VCaP (cell line): ENCODE measurements around the gene EYA2.
"Not testable (repeated sequence)": the region's sequence is repeated elsewhere in the genome, so short reads cannot be mapped to it uniquely, and the experiment has no call there.

Source experiments
- H3K27ac ChIP-seq: fragments of 450-650 bp; 2 replicates; pipeline ENCODE4 v1.5.1; 2017
- CTCF ChIP-seq: fragments of 450-650 bp; conservative IDR thresholded peaks from 2 replicates; pipeline ENCODE4 v1.5.1; 2017; ENCODE audit warnings: mild to moderate bottlenecking, moderate library complexity

Gene EYA2

DNA sequence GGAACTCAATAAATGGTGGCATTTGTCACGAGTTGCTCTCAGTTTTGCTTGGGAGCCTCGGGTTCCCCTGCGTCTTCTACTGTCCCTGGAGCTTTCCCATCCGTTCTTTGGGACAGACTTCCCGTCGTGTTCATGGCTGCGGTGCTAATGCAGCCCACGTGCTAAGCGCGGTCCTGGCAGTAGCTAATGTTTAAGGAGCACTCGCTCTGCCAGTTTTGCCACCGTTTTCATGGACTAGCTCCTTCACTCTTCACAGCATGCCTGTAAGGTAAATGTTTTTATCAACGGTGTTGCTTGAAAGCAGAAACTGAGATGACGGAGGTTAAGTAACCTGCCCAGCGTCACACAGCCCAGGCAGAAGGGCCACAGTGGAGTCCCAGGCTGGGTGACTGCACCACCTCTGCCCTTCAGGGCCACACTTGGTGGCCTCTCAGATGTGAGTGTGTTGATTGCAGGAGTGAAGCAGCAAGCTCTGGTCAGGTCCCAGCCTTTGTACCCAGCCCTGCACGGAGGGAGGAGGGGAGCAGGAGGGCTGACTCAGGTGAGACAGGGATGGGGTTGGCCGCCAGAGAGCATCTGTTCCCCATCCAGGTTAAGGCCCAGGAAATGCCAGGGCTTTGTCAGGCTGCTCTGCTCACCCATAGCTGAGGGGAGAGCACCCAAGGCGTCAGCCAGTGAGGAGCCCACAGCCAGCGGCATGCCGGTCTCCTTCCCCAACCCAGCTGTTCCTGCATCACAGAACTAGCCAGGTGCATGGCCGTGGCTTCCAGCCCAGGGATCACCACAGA, 280.0 kb downstream of the EYA2 start:
- no peak overlapping the region for H3K27ac ChIP-seq
- no peak for TF ChIP-seq CTCF

DNA sequence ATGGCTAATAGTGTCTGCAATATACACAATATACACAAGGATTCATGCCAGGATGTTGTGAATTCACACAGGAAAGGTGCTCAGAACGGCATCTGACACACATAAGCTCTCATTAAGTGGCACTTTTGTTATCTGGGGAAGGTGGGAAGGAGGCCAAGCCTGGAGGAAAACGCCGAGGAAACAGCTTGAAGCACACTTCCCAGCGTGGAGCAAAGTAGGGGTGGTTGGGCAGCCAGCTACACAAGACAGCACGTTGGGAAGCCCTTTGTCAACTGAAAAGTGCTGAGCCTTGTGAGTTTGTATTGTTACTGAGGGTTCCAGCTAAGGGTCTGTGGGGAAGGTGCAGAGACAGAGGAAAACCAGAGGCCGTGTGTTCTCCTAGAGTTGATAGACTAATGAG, 280.9 kb downstream of the EYA2 start:
- TF ChIP-seq CTCF: no peak
- no peak overlapping the region for H3K27ac ChIP-seq

- not testable (repeated sequence) for H3K27ac ChIP-seq
Observed at GRCh38 chr20:47176217-47176616, 281.6 kb downstream of the EYA2 start.

- no peak for TF ChIP-seq CTCF
Observed at GRCh38 chr20:47178277-47178676, 283.6 kb downstream of the EYA2 start.

DNA sequence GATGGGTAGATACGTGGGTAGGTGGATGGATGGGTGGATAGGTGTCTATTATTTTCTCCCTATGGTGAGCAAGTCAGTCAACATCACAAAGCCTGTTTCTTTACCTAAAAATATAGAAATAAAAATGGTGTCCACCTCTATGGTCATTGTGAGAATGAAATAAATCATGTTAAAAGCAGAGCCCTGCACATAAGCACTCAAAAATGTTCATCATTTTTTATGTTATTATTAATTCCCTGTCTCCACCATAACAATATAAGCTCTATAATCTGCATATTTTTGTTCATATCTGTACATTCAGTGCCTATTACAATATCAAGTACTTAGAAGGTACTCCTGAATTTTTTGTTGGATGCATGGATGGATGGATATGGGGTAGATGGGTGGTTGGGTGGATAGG, 284.2 kb downstream of the EYA2 start:
- H3K27ac ChIP-seq: no peak overlapping the region
- no peak for TF ChIP-seq CTCF

More at GRCh38 chr20:47178277-47178676, 283.6 kb downstream of the EYA2 start:
- H3K27ac ChIP-seq: no peak overlapping the region

- no peak overlapping the region for H3K27ac ChIP-seq
- no peak for TF ChIP-seq CTCF
Observed at GRCh38 chr20:47179267-47179666, 284.6 kb downstream of the EYA2 start.

DNA sequence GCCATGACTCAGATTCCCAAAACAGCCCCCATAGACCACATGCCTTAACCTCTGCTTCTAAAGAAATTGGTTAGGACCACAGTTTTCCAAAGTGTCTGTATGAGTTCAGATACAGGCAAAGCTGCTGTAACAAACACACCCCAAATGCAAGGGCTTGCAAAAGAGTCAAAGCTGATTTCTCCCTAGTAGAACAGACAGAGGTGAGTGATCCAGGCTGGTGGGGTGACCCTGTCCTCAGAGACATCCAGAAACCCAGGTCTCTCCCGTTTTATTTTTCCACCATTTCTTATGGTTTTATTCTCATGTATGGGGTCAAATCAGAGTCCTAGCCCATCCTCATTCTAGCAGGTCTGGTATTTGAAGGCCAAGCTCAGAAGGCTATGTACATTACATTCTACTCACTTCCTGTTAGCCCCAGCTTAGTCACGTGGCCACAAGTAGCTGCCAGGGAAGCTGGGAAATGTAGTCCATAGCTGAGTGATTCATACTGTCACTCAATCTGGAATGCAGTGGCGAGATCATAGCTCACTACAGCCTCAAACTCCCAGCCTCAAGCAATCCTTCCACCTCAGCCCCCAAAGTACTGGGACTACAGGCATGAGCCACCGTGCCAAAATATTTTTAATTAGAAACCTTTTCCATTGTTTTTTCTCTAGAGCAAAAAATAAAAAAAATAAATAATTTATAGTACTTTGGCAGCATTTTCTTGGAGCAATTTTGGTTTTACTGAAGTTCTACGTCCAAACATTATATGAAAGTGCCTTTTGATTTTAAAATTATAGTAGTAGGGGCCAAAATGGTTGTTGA, 286.6 kb downstream of the EYA2 start:
- H3K27ac ChIP-seq: no peak overlapping the region
- TF ChIP-seq CTCF: no peak

DNA sequence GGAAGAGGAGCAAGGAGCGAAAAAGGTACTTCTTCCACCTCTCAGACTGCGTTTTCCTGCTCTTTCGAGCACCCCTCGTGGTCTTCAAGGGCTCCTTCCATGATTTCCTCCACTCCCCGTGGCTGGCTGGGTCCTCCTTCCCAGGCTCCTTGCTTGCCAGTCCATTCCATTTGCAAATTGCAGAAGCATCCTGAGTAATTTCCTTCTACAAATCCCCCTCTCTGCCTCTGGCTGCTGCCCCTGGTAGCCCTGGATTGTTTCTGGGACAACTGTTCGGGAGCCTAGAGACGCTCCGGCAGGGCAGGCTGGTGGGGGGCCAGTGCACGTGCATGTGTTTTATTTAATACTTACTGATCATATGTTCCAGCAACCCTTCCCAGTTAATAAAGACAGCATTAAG, 288.7 kb downstream of the EYA2 start:
- no peak for TF ChIP-seq CTCF
- no peak overlapping the region for H3K27ac ChIP-seq
